Measurements from ENCODE around the gene SCAMP3. TPM values are rescaled to one million over a fixed set of nuclear protein-coding genes. Genes with fewer than 3 reads are reported as not detected.

The SCAMP3 gene
- polyA plus RNA-seq, 1 donor (not counting 4 experiments of a cell fraction or from before 2014, with no cell fraction given) = 72.1 TPM

DNA sequence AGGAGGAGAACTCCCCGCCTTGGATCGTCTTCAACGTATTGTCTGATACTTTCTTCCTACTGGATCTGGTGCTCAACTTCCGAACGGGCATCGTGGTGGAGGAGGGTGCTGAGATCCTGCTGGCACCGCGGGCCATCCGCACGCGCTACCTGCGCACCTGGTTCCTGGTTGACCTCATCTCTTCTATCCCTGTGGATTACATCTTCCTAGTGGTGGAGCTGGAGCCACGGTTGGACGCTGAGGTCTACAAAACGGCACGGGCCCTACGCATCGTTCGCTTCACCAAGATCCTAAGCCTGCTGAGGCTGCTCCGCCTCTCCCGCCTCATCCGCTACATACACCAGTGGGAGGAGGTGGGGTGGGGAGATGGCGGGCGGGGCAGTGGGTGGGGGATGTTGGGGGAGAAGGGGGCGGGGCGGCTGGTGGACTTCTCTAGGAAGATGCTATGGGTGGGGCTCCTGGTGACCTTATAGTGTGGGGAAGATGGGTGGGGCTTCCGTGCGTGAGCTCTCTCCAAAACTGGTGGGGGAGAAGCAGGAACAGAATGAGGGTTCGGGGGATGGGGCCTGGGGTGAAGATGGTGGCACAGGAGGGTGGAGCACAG, 20.4 kb upstream of the SCAMP3 start:
- Histone ChIP-seq H3K9me1 (ENCODE audit: control insufficient read depth, extremely low read depth, insufficient read depth, low read length) (no peaks in the 10 kb centered on the region), H3K4me2 (ENCODE audit: control insufficient read depth, extremely low read depth, insufficient read depth, low read depth, low read length) (no peak overlapping the region), H3K9ac (ENCODE audit: control insufficient read depth, extremely low read depth, insufficient read depth, low read length) (no peak overlapping the region), H3K9me3 (ENCODE audit: control insufficient read depth, low read depth, low read length) (no peaks in the 10 kb centered on the region), H3K27ac (ENCODE audit: control insufficient read depth, insufficient read depth, low read length) (no peak overlapping the region), H3K4me3 (ENCODE audit: control insufficient read depth in 2 of 3, extremely low read depth in 1 of 3, insufficient read depth in 2 of 3, low read depth in 1 of 3, low read length in 3 of 3) (no peak overlapping the region), H3K27me3 (ENCODE audit: control insufficient read depth, extremely low read depth, insufficient read depth, low read length) (no peaks in the 10 kb centered on the region), H3K4me1 (ENCODE audit: control insufficient read depth, extremely low read depth, insufficient read depth, low read length) (peaks cover 9% of the 10 kb centered on the region), H4K20me1 (ENCODE audit: control insufficient read depth, extremely low read depth, insufficient read depth, low read length) (no peaks in the 10 kb centered on the region), H2AFZ (ENCODE audit: control insufficient read depth, low read length) (no peak overlapping the region), H3K36me3 (ENCODE audit: control insufficient read depth in 2 of 2, extremely low read depth in 1 of 2, insufficient read depth in 2 of 2, low read length in 2 of 2) (no peaks in the 10 kb centered on the region), H3K79me2 (ENCODE audit: control insufficient read depth, insufficient read depth, low read length) (no peaks in the 10 kb centered on the region)
- dilution Hi-C loops (cut with MboI; ENCODE audit: extremely low pct_ligation_motif_present, low sequenced_read_pairs) = no loop called here
- FAIRE-seq = no peak
- DNase-seq (ENCODE audit: low read depth, low spot score) = no peak
- TF ChIP-seq, protein P1, sequence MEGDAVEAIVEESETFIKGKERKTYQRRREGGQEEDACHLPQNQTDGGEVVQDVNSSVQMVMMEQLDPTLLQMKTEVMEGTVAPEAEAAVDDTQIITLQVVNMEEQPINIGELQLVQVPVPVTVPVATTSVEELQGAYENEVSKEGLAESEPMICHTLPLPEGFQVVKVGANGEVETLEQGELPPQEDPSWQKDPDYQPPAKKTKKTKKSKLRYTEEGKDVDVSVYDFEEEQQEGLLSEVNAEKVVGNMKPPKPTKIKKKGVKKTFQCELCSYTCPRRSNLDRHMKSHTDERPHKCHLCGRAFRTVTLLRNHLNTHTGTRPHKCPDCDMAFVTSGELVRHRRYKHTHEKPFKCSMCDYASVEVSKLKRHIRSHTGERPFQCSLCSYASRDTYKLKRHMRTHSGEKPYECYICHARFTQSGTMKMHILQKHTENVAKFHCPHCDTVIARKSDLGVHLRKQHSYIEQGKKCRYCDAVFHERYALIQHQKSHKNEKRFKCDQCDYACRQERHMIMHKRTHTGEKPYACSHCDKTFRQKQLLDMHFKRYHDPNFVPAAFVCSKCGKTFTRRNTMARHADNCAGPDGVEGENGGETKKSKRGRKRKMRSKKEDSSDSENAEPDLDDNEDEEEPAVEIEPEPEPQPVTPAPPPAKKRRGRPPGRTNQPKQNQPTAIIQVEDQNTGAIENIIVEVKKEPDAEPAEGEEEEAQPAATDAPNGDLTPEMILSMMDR (optimal IDR thresholded peaks at IDR 0.05 in 1 of 3, IDR thresholded peaks at IDR 0.05 in 1 of 3, conservative IDR thresholded peaks at IDR 0.05 in 1 of 3; ENCODE audit: extremely low read depth in 1 of 3, insufficient read depth in 2 of 3, low read length in 3 of 3) = no peak
- no peak for TF ChIP-seq EZH2 (IDR thresholded peaks at IDR 0.05; ENCODE audit: low read length)

DNA sequence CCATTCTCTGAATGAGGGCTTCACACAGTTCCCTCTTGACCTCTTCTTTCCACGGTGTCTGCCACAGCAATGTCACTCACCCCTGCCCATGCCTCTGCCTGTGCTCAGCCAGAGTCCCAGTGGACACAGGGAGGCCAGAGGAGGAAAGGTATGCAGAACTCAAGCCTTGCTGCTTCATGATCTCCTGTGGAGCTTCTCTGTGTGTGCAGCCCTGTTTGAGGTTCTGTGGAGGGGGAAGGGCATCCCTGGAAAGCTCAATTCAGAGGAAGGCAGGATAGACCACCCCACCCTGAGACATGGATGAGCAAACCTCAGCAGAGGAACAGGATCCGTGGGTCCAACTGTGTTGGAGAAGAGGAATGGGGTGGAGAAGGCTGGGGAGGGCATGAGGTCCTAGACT, 17.1 kb upstream of the SCAMP3 start:
- Histone ChIP-seq H4K20me1 (ENCODE audit: control insufficient read depth, extremely low read depth, insufficient read depth, low read length) (no peaks in the 10 kb centered on the region), H3K27ac (ENCODE audit: control insufficient read depth, insufficient read depth, low read length) (no peak overlapping the region), H3K36me3 (ENCODE audit: control insufficient read depth in 2 of 2, extremely low read depth in 1 of 2, insufficient read depth in 2 of 2, low read length in 2 of 2) (no peaks in the 10 kb centered on the region), H2AFZ (ENCODE audit: control insufficient read depth, low read length) (no peak overlapping the region), H3K4me2 (ENCODE audit: control insufficient read depth, extremely low read depth, insufficient read depth, low read depth, low read length) (no peak overlapping the region), H3K9ac (ENCODE audit: control insufficient read depth, extremely low read depth, insufficient read depth, low read length) (no peak overlapping the region), H3K9me1 (ENCODE audit: control insufficient read depth, extremely low read depth, insufficient read depth, low read length) (no peaks in the 10 kb centered on the region), H3K4me3 (ENCODE audit: control insufficient read depth in 2 of 3, extremely low read depth in 1 of 3, insufficient read depth in 2 of 3, low read depth in 1 of 3, low read length in 3 of 3) (no peak overlapping the region), H3K4me1 (ENCODE audit: control insufficient read depth, extremely low read depth, insufficient read depth, low read length) (peaks cover 11% of the 10 kb centered on the region), H3K9me3 (ENCODE audit: control insufficient read depth, low read depth, low read length) (no peaks in the 10 kb centered on the region), H3K27me3 (ENCODE audit: control insufficient read depth, extremely low read depth, insufficient read depth, low read length) (no peaks in the 10 kb centered on the region), H3K79me2 (ENCODE audit: control insufficient read depth, insufficient read depth, low read length) (no peaks in the 10 kb centered on the region)
- DNase-seq (ENCODE audit: low read depth, low spot score) = no peak
- dilution Hi-C loops (cut with MboI; ENCODE audit: extremely low pct_ligation_motif_present, low sequenced_read_pairs) = no loop called here
- no peak for FAIRE-seq
- TF ChIP-seq EZH2 (IDR thresholded peaks at IDR 0.05; ENCODE audit: low read length) = no peak
- TF ChIP-seq, protein P1 (optimal IDR thresholded peaks at IDR 0.05 in 1 of 3, IDR thresholded peaks at IDR 0.05 in 1 of 3, conservative IDR thresholded peaks at IDR 0.05 in 1 of 3; ENCODE audit: extremely low read depth in 1 of 3, insufficient read depth in 2 of 3, low read length in 3 of 3) = no peak

Measured in keratinocyte (primary cell).